MM.1S (cell line): ENCODE data around the gene LHPP.

Experiments used
- DNase-seq: peaks from one replicate; pipeline ENCODE4 v3.0.0-alpha.2; 2015
- H2AFZ ChIP-seq: fragments of 300-600 bp; sonication (generic); 2 replicates; pipeline ENCODE4 v1.6.0; 2016; ENCODE audit warnings: antibody characterized with exemption, low read length
- H3F3A ChIP-seq: fragments of 300-600 bp; sonication (generic); 2 replicates; pipeline ENCODE4 v1.6.1; 2016; ENCODE audit warnings: mild to moderate bottlenecking, antibody characterized with exemption, low read length, moderate library complexity, mixed read lengths; ENCODE audit not compliant: insufficient read depth
- H3K27ac ChIP-seq: fragments of 300-600 bp; sonication (generic); 2 replicates; pipeline ENCODE4 v1.5.1; 2016; ENCODE audit warnings: mild to moderate bottlenecking, low read length
- H3K27me3 ChIP-seq: fragments of 300-600 bp; sonication (generic); replicated peaks from 2 replicates; pipeline ENCODE4 v1.6.0; 2016; ENCODE audit warnings: low read length; ENCODE audit not compliant: insufficient read depth
- H3K36me3 ChIP-seq: fragments of 300-600 bp; sonication (generic); replicated peaks from 2 replicates; pipeline ENCODE4 v1.6.1; 2016; ENCODE audit warnings: mild to moderate bottlenecking, low read length, mixed read lengths; ENCODE audit not compliant: insufficient read depth
- H3K4me1 ChIP-seq: fragments of 300-600 bp; sonication (generic); 2 replicates; pipeline ENCODE4 v1.6.1; 2016; ENCODE audit warnings: low read length, mixed read lengths
- H3K4me2 ChIP-seq: fragments of 300-600 bp; sonication (generic); 2 replicates; pipeline ENCODE4 v1.6.0; 2016; ENCODE audit warnings: low read depth, low read length
- H3K4me3 ChIP-seq: fragments of 300-600 bp; sonication (generic); 2 replicates; pipeline ENCODE4 v1.5.1; 2016; ENCODE audit warnings: low read length, mixed read lengths
- H3K79me2 ChIP-seq: fragments of 300-600 bp; sonication (generic); 2 replicates; pipeline ENCODE4 v1.6.1; 2016; ENCODE audit warnings: mixed run types, low read length, mixed read lengths
- H3K9ac ChIP-seq: fragments of 300-600 bp; sonication (generic); 2 replicates; pipeline ENCODE4 v1.6.1; 2016; ENCODE audit warnings: low read length, mixed read lengths
- H3K9me2 ChIP-seq: fragments of 300-600 bp; sonication (generic); replicated peaks from 2 replicates; pipeline ENCODE4 v1.6.1; 2016; ENCODE audit warnings: mild to moderate bottlenecking, low read length, mixed read lengths; ENCODE audit not compliant: insufficient read depth
- H3K9me3 ChIP-seq: fragments of 300-600 bp; sonication (generic); replicated peaks from 2 replicates; pipeline ENCODE4 v1.6.1; 2016; ENCODE audit warnings: mild to moderate bottlenecking, low read length, mixed read lengths; ENCODE audit not compliant: insufficient read depth
- H4K20me1 ChIP-seq: fragments of 300-600 bp; sonication (generic); 2 replicates; pipeline ENCODE4 v1.6.1; 2016; ENCODE audit warnings: mild to moderate bottlenecking, low read length, moderate library complexity, mixed read lengths; ENCODE audit not compliant: insufficient read depth
- EZH2 ChIP-seq: fragments of 300-600 bp; sonication (generic); optimal IDR thresholded peaks from 2 replicates; pipeline ENCODE3; 2017; ENCODE audit warnings: low read depth, mild to moderate bottlenecking, antibody characterized with exemption, low read length, mixed read lengths
- EZH2phosphoT487 ChIP-seq: fragments of 300-600 bp; sonication (generic); IDR thresholded peaks from 2 replicates; pipeline ENCODE4 v1.6.1; 2018; ENCODE audit warnings: antibody characterized with exemption, low read length
- TF ChIP-seq, protein P1 (sequence below): fragments of 300-600 bp; sonication (generic); IDR thresholded peaks from 2 replicates; pipeline ENCODE4 v1.5.1; 2016; ENCODE audit warnings: antibody characterized with exemption, low read length, mixed read lengths

LHPP gene

DNA sequence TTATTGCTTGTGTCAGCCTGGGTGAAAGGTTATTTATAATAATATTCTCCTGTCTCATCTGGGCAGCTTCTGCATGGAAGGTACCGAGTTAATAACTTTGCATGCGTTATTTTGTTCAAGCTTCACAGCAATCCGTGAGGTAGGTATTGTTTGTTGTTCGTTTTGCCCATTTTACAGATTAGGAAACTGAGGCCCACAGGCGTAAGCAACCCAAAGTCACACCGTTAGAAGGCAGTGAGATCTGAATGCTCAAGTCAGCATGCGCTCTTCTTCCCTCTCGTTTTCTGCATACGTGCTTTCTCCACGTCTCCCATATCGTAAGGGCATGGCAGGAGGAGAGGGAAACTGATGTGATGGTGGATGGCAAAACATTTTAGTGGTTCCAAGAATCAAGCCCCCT is 34.1 kb downstream of the LHPP start:
- Histone ChIP-seq H3F3A (no peaks in the 10 kb centered on the region), H3K4me2 (no peak overlapping the region), H3K36me3 (no peaks in the 10 kb centered on the region), H3K27ac (no peak overlapping the region), H4K20me1 (no peaks in the 10 kb centered on the region), H3K9ac (no peak overlapping the region), H3K27me3 (no peaks in the 10 kb centered on the region), H3K4me3 (no peak overlapping the region), H3K9me2 (no peaks in the 10 kb centered on the region), H2AFZ (no peak overlapping the region), H3K9me3 (no peaks in the 10 kb centered on the region), H3K79me2 (no peaks in the 10 kb centered on the region), H3K4me1 (no peaks in the 10 kb centered on the region)
- no peak for TF ChIP-seq EZH2
- no peak for TF ChIP-seq EZH2phosphoT487
- TF ChIP-seq, protein P1, sequence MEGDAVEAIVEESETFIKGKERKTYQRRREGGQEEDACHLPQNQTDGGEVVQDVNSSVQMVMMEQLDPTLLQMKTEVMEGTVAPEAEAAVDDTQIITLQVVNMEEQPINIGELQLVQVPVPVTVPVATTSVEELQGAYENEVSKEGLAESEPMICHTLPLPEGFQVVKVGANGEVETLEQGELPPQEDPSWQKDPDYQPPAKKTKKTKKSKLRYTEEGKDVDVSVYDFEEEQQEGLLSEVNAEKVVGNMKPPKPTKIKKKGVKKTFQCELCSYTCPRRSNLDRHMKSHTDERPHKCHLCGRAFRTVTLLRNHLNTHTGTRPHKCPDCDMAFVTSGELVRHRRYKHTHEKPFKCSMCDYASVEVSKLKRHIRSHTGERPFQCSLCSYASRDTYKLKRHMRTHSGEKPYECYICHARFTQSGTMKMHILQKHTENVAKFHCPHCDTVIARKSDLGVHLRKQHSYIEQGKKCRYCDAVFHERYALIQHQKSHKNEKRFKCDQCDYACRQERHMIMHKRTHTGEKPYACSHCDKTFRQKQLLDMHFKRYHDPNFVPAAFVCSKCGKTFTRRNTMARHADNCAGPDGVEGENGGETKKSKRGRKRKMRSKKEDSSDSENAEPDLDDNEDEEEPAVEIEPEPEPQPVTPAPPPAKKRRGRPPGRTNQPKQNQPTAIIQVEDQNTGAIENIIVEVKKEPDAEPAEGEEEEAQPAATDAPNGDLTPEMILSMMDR = no peak
- DNase-seq = no peak

DNA sequence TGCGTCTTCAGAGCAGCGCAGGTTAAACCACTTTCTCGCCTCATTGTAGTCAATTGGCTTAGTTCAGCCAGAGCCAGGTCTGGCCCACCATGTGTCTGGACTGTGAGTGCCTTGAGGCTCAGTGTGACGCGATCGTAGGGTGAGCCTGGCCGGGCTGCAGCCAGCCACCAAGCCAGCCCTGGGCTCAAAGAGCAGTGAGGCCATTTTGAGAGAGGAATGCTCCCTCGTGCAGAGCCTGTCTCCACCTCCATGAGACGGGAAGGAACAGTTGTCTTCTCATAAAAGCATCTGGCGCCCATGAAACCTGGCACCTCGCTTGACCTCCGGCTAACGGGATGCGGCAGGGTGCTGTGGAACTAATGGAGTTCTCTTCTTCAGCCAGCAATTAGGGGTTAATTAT is 34.5 kb downstream of the LHPP start:
- DNase-seq = no peak
- no peak overlapping the region for H3K4me2 ChIP-seq
- H3K4me1 ChIP-seq = no peaks in the 10 kb centered on the region

DNA sequence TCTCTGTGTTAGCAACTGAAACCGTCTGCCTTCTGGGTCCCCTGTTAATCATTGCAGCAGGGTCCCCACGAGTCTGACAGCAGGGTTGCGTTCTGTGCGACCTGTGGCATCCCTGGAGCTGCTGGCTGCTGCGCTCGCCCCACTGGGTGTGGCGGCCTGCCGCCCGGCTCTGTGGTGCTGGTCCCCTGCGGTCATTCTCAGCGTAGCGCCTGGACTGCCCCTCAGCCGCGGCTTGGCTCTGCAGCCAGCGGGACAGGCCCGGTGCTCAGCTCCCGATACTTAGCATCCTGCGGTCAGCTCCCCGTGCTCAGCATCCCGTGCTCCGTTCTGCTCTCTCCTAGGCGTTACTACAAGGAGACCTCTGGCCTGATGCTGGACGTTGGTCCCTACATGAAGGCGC is 35.0 kb downstream of the LHPP start:
- Histone ChIP-seq H3K9ac (no peak overlapping the region), H3K79me2 (no peaks in the 10 kb centered on the region), H3K36me3 (no peaks in the 10 kb centered on the region), H3K27me3 (no peaks in the 10 kb centered on the region), H4K20me1 (no peaks in the 10 kb centered on the region), H3K4me2 (no peak overlapping the region), H3K4me1 (no peaks in the 10 kb centered on the region), H3K9me2 (no peaks in the 10 kb centered on the region), H3F3A (no peaks in the 10 kb centered on the region), H3K27ac (no peak overlapping the region), H3K4me3 (no peak overlapping the region), H2AFZ (no peak overlapping the region), H3K9me3 (no peaks in the 10 kb centered on the region)
- no peak for DNase-seq
- no peak for TF ChIP-seq EZH2phosphoT487
- TF ChIP-seq EZH2 = no peak
- TF ChIP-seq, protein P1 = no peak

More for the DNA sequence above, 34.5 kb downstream of the LHPP start:
- Histone ChIP-seq H3K9me2 (no peaks in the 10 kb centered on the region), H3K27ac (no peak overlapping the region), H3K4me3 (no peak overlapping the region), H3K9ac (no peak overlapping the region), H3F3A (no peaks in the 10 kb centered on the region), H3K9me3 (no peaks in the 10 kb centered on the region), H3K27me3 (no peaks in the 10 kb centered on the region), H3K36me3 (no peaks in the 10 kb centered on the region), H3K79me2 (no peaks in the 10 kb centered on the region), H2AFZ (no peak overlapping the region), H4K20me1 (no peaks in the 10 kb centered on the region)
- no peak for TF ChIP-seq EZH2phosphoT487
- TF ChIP-seq, protein P1 = no peak
- TF ChIP-seq EZH2 = no peak
